Natural killer cell (primary cell): Measurements from ENCODE around the gene LPIN1. TPM values are rescaled to one million over a fixed set of nuclear protein-coding genes. Genes with fewer than 3 reads are reported as not detected.

ENCODE experiments used
- ATAC-seq, 3 donors: fragments of 150-1000 bp in 2 of 3; fragments of 200-7000 bp in 1 of 3; cut with Tn5 transposase; 1 replicate in 1 of 3; 2 replicates in 2 of 3; pipeline ENCODE4 v1.10.0; 2021; ENCODE audit warnings: mild to moderate bottlenecking in 2 of 3, moderate library complexity in 2 of 3
- DNase-seq, 2 donors: peaks; one replicate each; pipeline versions ENCODE4 v3.0.0 to v3.0.0-alpha.2; 2013 to 2021; ENCODE audit warnings: mixed read lengths in 1 of 2
- H3K27ac ChIP-seq: one replicate; pipeline ENCODE4 v1.5.1; 2013; ENCODE audit warnings: mild to moderate bottlenecking, low read length
- H3K27me3 ChIP-seq: one replicate; pipeline ENCODE4 v1.6.1; 2013; ENCODE audit warnings: low read length; ENCODE audit not compliant: control insufficient read depth, insufficient read depth
- H3K36me3 ChIP-seq: one replicate; pipeline ENCODE4 v1.6.1; 2013; ENCODE audit warnings: low read length; ENCODE audit not compliant: control insufficient read depth, insufficient read depth
- H3K4me1 ChIP-seq: one replicate; pipeline ENCODE4 v1.6.1; 2013; ENCODE audit warnings: low read length; ENCODE audit not compliant: control insufficient read depth, insufficient read depth
- H3K4me3 ChIP-seq: one replicate; pipeline ENCODE4 v1.5.1; 2013; ENCODE audit warnings: low read length
- H3K9me3 ChIP-seq: one replicate; pipeline ENCODE4 v1.6.1; 2013; ENCODE audit warnings: low read length; ENCODE audit not compliant: control insufficient read depth, insufficient read depth
- H3K27ac Mint-ChIP-seq, 2 donors: one replicate each; pipeline ENCODE4 v1.8.0; 2022; ENCODE audit warnings: mild to moderate bottlenecking in 2 of 2, mixed read lengths in 2 of 2, moderate library complexity in 1 of 2
- H3K27me3 Mint-ChIP-seq, 2 donors: one replicate each; pipeline ENCODE4 v1.8.0; 2022; ENCODE audit warnings: low read depth in 2 of 2, mixed read lengths in 2 of 2
- H3K36me3 Mint-ChIP-seq: one replicate; pipeline ENCODE4 v1.8.0; 2022; ENCODE audit warnings: mixed read lengths
- H3K4me1 Mint-ChIP-seq, 2 donors: one replicate each; pipeline ENCODE4 v1.8.0; 2022; ENCODE audit warnings: mixed read lengths in 2 of 2
- H3K4me3 Mint-ChIP-seq: one replicate; pipeline ENCODE4 v1.8.0; 2022; ENCODE audit warnings: mild to moderate bottlenecking, moderate library complexity, mixed read lengths
- H3K9me3 Mint-ChIP-seq, 2 donors: one replicate each; pipeline ENCODE4 v1.8.0; 2022; ENCODE audit warnings: mixed read lengths in 2 of 2
- WGBS: methylation state at CpG from one replicate; pipeline ENCODE4 v1.1.7; 2013; ENCODE audit warnings: missing lambda C conversion rate; ENCODE audit not compliant: insufficient coverage; 5-methylcytosine and 5-hydroxymethylcytosine counted together
- intact Hi-C: fragments of 100-400 bp; cut with micrococcal nuclease; formaldehyde crosslinking; loops from one replicate; pipeline ENCODE4 v1.14.2; 2022
- total RNA-seq, 4 donors: library from RNA; stranded (reverse); fragments of 120-200 nt in 1 of 4; gene quantifications; one replicate each; pipeline versions ENCODE4 v1.2.3 to v1.2.4, GENCODE V29; 2013 to 2022
- TF ChIP-seq, protein P1 (sequence below): fragments of 200-600 bp; IDR thresholded peaks from one replicate; pipeline ENCODE4 v1.8.0; 2022; ENCODE audit warnings: antibody characterized with exemption

Gene LPIN1
- total RNA-seq, 3 donors from 2014 or later (not counting 1 experiment from before 2014, with no cell fraction given), result 95.0 to 122 (median 118) TPM

DNA sequence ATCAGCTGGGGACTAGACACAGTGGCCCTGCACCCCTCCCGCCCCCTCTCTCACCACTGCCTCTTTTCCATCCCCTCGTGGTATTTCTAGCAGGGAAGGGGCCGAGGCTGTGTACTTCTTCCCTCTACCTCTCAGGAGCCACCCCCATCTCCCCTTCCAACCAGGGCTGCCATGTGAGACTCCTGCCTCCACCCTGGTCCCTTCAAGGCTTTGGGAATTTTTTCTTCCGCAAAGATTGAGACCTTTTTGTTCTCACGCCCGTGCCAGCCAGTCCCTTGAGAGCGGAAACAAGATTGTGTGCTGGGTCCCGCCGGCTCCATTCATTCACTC lies 39.1 kb downstream of the LPIN1 start:
- intact Hi-C loops, result no loop called here
- H3K4me1 ChIP-seq, result no peaks in the 10 kb centered on the region
- Mint-ChIP-seq H3K9me3 (no peaks in the 10 kb centered on the region), H3K4me3 (no peak overlapping the region), H3K27ac (no peak overlapping the region), H3K36me3 (peaks cover 22% of the 10 kb centered on the region), H3K27me3 (no peaks in the 10 kb centered on the region), H3K4me1 (peaks cover under 1 to 4% of the 10 kb centered on the region in 2 donors)
- no peaks in the 10 kb centered on the region for H3K9me3 ChIP-seq
- ATAC-seq, result no peak
- H3K36me3 ChIP-seq, result peaks cover 86% of the 10 kb centered on the region
- H3K27me3 ChIP-seq, result no peaks in the 10 kb centered on the region
- 96% methylated on average over 9 of the region's 9 CpGs for WGBS
- TF ChIP-seq, protein P1, sequence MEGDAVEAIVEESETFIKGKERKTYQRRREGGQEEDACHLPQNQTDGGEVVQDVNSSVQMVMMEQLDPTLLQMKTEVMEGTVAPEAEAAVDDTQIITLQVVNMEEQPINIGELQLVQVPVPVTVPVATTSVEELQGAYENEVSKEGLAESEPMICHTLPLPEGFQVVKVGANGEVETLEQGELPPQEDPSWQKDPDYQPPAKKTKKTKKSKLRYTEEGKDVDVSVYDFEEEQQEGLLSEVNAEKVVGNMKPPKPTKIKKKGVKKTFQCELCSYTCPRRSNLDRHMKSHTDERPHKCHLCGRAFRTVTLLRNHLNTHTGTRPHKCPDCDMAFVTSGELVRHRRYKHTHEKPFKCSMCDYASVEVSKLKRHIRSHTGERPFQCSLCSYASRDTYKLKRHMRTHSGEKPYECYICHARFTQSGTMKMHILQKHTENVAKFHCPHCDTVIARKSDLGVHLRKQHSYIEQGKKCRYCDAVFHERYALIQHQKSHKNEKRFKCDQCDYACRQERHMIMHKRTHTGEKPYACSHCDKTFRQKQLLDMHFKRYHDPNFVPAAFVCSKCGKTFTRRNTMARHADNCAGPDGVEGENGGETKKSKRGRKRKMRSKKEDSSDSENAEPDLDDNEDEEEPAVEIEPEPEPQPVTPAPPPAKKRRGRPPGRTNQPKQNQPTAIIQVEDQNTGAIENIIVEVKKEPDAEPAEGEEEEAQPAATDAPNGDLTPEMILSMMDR, result no peak
- no peak for DNase-seq
- H3K27ac ChIP-seq, result no peak overlapping the region
- H3K4me3 ChIP-seq, result no peak overlapping the region

DNA sequence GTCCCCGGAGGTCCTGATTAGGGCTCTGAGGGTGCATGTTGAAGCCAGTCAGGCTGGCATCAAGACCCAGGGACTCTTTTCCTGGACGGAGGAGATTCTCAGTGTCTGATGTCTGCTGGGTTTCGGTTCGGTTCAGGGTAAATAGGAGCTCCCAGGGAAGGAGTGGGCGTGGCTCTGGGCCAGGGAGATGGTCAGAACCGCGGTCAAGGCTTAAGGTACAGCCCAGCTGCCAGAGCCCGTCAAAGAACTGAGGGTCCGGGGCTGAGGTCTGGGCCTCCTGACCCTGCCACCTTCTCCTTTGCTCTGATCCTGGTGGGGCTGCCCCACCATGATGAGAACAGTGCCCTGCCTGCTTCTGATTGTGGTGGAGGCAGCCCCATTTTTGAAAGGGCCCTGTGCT lies 39.8 kb downstream of the LPIN1 start:
- peaks cover 22% of the 10 kb centered on the region for H3K36me3 Mint-ChIP-seq
- H3K9me3 Mint-ChIP-seq, result no peaks in the 10 kb centered on the region
- DNase-seq (no peak), ATAC-seq (no peak)
- TF ChIP-seq, protein P1, result no peak
- H3K4me3 ChIP-seq, result no peak overlapping the region
- no peaks in the 10 kb centered on the region for H3K27me3 ChIP-seq
- H3K27ac Mint-ChIP-seq, result no peak overlapping the region
- H3K4me1 Mint-ChIP-seq, result peaks cover 4 to 6% of the 10 kb centered on the region in 2 donors
- H3K4me3 Mint-ChIP-seq, result no peak overlapping the region
- H3K36me3 ChIP-seq, result peaks cover 85% of the 10 kb centered on the region
- H3K4me1 ChIP-seq, result no peaks in the 10 kb centered on the region
- H3K27ac ChIP-seq, result no peak overlapping the region
- WGBS, result 97% methylated on average over 9 of the region's 9 CpGs
- intact Hi-C loops, result no loop called here
- H3K9me3 ChIP-seq, result no peaks in the 10 kb centered on the region
- no peaks in the 10 kb centered on the region for H3K27me3 Mint-ChIP-seq

DNA sequence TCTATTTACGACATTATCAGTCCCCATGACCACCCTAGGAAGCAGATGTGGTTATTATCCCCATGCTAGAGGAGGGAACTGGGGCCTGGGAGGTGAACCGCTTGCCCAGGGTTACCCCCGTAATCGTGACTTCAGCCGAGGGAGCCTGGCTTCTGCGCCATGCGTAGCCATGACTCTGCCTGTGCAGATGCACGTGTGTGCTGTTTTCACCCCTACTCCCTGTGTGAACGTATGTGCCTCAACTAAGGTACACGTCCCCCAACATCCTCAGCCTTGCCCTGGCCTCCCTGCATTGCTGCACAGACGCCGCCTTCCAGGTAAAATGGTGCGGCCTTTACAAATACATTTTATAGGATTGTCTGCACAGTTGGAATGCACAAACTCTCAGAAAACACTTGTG lies 40.2 kb downstream of the LPIN1 start:
- Mint-ChIP-seq H3K27ac (no peak overlapping the region), H3K4me1 (peaks cover 4 to 6% of the 10 kb centered on the region in 2 donors), H3K4me3 (no peak overlapping the region), H3K36me3 (peaks cover 25% of the 10 kb centered on the region), H3K9me3 (no peaks in the 10 kb centered on the region), H3K27me3 (no peaks in the 10 kb centered on the region)
- Histone ChIP-seq H3K4me1 (no peaks in the 10 kb centered on the region), H3K4me3 (no peak overlapping the region), H3K36me3 (peaks cover 83% of the 10 kb centered on the region), H3K9me3 (no peaks in the 10 kb centered on the region), H3K27me3 (no peaks in the 10 kb centered on the region), H3K27ac (no peak overlapping the region)
- no peak for DNase-seq
- intact Hi-C loops, result no loop called here
- TF ChIP-seq, protein P1, result no peak
- WGBS, result 98% methylated on average over 13 of the region's 13 CpGs
- ATAC-seq, result no peak

DNA sequence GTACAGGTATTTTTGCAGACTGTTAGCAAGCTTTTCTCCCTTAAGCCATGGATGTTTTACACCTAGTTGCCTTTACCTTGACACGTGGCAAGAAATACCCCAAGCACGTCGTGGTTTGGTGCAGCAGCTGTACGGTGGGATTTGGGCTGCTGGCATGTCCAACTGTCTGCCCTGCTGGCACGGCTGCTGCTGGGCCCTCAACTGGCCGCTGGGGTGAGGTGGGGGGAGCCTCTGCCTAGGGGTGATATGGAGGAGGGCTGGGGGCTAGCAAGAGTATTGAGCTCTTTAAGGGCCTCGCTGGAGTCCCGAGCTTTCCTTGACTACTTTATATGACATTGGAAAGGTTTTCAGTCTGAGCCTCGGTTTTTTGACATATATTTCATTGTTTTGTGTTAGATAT lies 41.6 kb downstream of the LPIN1 start:
- Mint-ChIP-seq H3K4me3 (no peak overlapping the region), H3K4me1 (peaks cover 6 to 7% of the 10 kb centered on the region in 2 donors), H3K36me3 (peaks cover 23% of the 10 kb centered on the region), H3K27ac (peak overlapping the region in 1 of 2 donors; percentile 32), H3K27me3 (no peaks in the 10 kb centered on the region), H3K9me3 (no peaks in the 10 kb centered on the region)
- Histone ChIP-seq H3K4me3 (no peak overlapping the region), H3K27ac (no peak overlapping the region), H3K4me1 (no peaks in the 10 kb centered on the region), H3K36me3 (peaks cover 83% of the 10 kb centered on the region), H3K27me3 (no peaks in the 10 kb centered on the region), H3K9me3 (no peaks in the 10 kb centered on the region)
- TF ChIP-seq, protein P1, result no peak
- ATAC-seq (no peak), DNase-seq (no peak)
- 87% methylated on average over 9 of the region's 9 CpGs for WGBS
- intact Hi-C loops, result no loop called here
